NCI-H748 treated with DMSO at 0.1 percent for 48 hours (cell line): ENCODE measurements around the gene SPG21.

Experiments used
- DNase-seq: peaks from one replicate; lab custom pipeline; 2025; lab: John Stamatoyannopoulos, UW

SPG21 gene

GRCh38 chr15:64991536-64992135, 1.9 kb upstream of the SPG21 start:
- DNase-seq = no peak

- no peak for DNase-seq
These were observed 405 bp upstream of the SPG21 start for GRCh38 chr15:64990168-64990470.

- no peak for DNase-seq
These were observed 2.6 kb downstream of the SPG21 start for GRCh38 chr15:64987136-64987535.

DNA sequence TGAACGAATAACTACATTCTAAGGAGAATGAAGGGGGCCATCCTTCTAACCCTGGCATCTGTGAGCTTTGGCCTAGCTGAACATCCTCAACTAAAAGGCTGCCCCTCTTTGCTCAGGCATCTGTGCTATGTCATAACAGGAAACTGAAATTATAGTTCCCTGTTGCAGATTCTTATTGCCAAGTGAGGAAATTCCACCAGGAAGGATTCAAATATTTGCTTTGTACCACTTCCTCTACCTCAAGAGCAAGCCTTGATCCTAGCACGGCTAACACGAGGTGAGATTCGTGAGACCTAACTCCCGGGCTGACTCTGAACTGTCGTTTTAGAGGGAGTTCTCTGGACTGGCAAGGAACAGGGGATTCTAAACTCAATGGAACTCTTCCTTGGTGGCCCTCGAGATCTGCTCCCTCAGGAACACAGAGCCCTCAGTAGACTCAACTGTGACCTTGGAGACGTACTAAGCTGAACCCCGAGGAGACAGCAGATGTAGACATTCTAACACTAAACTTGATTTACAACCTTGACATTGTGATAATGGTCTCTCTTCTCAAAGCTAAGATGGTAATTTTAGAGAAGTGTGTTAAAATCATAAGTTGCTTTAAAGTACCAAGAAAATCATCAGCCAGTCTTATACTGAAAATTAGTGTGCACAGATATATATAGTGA, 4.2 kb downstream of the SPG21 start:
- no peak for DNase-seq

DNA sequence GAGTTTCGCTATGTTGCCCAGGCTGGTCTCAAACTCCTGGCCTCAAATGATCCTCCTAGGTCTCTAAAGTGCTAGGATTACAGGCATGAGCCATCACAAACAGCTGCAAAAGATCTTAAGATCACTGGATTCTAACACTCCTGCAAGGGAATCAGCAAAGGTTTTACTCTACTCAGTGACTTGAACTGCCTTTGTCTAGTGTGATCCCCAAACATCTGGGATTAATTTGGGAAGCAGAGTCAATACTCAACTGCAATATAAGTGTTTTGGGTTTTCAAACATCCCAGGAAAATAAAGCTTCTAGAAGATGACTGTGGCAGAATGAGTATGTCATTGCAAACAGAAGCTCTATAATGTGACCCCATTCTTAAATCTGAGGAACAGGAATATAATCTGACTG, 7.2 kb downstream of the SPG21 start:
- no peak for DNase-seq

DNA sequence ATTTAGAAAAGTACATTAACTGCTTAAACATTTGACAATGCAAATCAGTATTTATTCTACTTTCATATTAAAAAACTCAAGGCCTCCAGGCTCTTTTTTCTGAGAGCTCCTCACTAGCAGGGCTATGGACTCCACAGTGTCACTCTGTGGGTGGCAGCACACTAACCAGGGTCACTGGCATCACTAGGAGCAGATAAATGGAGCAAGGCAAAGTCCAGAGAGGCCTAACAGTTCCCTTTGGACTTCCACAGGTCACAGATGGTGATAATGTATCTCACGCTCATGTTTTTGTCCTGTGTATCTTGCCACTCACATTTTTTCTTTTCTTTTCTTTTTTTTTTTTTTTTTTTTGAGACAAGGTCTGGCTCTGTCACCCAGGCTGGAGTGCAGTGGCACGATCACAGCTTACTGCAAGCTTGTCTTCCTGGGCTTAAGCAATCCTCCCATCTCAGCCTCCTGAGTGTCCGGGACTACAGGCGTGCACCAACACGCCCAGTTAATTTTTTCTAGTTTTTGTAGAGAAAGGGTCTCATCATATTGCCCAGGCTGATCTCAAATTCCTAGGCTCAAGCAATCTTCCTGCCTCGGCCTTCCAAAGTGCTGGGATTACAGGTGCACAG, 7.8 kb downstream of the SPG21 start:
- no peak for DNase-seq

DNA sequence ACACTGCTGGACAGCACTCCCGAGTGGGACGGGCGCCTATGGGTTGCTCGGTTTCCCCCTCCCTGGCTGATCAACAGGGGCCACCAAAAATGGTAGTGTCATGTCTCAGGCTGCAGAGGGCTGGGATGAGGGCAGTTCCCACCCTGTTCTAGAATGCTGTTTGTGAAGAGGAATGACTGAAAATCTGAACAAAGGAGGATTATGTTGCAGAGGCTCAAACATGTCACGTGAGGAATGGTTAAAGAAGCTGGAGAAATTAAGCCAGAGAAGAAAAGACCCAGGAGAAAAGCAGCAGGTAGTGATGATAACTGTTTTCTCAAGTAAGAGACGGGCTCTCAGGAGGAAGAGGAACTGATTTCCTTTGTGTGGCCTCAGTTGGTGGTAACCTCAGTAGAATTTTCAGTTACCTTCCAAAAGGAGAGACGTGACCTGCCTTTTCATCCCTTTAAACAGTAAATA, 10.4 kb downstream of the SPG21 start:
- no peak for DNase-seq

- no peak for DNase-seq
These were observed 14.3 kb downstream of the SPG21 start for GRCh38 chr15:64975390-64975789.

GRCh38 chr15:64970698-64971097, 19.0 kb downstream of the SPG21 start:
- DNase-seq = no peak

DNA sequence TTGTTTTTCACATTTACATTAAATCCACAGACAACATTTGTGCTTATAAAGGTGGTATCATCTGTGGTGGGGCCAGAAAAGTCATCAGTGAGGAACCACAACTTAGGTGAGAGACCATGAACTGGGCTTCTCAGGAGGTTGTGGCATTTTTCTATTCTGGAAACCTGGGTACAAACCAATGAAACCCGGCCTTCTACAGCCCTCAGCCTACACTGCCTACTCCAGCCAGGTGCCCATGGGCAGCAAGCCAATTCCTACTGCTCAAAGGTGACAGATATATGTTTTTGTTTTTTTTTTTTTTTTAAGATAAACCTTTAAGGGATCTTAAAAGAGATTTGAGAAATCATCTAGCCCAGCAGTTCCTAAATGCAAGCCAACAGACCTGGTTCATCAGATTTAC, 20.3 kb downstream of the SPG21 start:
- DNase-seq = no peak

DNA sequence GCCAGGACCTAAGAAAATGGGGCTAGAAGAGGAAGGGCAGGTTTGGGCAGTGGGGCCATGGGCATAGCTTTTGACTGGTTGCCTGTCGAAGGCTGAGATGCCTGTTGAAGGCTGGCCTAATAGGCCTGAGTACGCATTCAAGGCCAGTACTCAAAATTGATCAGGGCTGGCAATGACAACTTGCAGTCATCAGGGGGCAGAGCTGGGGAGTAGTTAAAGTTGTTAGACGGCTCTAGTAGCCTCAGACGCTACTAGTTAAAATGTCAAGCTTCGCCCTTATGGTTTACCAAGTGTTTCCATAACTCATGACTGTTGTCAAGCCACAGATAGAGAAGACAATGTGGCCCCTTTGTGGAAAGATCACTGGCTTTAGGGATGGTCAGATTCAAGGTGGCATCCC, 28.7 kb downstream of the SPG21 start:
- no peak for DNase-seq

DNA sequence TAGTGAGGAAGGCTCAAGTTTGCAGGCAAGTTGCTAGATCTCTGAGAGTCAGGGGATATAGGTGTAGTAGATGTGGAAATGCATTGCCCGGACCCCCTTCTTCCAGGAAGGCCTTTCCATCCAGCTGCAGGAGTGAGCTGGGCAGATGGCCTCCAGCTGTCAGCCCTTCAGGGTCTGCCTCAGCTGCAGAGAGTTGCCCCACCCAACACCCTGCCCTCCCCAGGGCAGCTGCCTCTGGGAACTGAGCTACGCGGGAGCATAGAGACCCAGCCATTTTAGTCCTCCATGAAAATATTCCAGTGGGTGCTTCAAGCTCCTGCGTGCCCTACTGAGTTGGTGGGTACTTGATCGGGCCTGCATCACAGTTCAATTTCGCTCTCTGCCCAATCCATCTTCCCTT, 29.6 kb downstream of the SPG21 start:
- no peak for DNase-seq

- DNase-seq = no peak
These were observed 30.6 kb downstream of the SPG21 start for GRCh38 chr15:64959128-64959527.

DNA sequence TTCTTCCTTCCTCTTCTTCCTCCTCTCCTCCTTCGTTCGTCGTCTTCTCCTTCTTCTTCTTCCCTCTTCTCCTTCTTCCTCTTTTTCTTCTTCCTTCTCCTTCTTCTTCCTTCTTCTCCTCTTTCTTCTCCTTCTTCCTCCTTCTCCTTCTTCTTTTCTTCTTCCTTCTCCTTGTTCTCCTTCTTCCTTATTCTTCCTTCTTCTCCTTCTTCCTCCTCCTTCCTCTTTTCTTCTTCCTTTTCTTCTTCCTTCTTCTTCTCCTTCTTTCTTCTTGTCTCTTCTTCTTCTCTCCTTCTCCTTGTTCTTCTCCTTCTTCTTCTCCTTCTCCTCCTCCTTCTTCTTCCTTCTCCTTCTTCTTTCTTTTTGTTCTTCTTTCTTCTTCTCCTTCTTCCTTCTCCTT, 35.3 kb downstream of the SPG21 start:
- DNase-seq = no peak

DNA sequence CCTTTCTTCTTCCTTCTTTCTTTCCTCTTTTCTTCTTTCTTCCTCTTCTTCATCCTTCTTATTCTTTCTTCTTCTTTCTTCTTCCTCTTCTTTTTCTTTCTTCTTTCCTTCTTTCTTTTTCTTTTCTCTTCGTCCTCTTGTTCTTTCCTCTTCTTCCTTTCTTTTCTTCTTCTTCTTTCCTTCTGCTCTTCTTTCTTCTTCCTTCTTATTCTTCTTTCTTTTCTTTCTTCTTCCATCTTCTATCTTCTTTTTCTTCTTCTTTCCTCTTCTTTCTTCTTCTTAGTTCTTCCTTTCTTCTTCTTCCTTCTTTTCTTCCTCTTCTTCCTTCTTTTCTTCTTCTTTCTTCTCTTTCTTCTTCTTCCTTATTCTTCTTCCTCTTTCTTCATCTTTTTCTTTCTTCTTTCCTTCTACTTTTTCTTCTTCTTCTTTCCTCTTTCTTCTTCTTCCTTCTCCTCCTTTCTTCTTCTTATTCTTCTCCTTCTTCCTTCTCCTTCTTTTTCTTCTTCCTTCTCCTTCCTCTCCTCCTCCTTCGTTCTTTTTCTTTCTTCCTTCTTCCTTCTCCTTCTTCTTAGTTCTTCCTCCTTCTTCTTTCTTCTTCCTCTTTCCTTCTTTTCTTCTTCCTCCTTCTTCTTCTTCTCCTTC, 37.8 kb downstream of the SPG21 start:
- no peak for DNase-seq

DNA sequence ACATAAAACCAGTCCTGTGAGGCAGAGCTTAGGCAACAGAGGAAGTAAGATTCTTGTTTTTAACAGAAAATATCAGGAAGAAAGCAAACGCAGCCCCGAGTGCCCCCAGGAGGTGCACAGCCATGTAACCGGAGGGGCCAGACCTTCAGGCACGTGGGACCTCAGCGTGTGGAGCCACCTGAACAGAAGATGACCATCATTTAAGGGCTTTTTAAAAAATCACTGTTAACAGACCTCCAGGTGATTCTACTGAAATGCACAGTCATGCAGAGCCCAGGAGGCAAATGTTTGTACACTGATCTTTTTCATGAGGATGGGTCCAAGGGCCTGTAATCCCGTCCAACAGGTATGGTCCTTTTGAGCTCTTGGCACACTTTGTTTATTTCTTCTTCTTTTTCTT, 38.8 kb downstream of the SPG21 start:
- DNase-seq = no peak

GRCh38 chr15:64949383-64950186, 40.1 kb downstream of the SPG21 start:
- DNase-seq = no peak

DNA sequence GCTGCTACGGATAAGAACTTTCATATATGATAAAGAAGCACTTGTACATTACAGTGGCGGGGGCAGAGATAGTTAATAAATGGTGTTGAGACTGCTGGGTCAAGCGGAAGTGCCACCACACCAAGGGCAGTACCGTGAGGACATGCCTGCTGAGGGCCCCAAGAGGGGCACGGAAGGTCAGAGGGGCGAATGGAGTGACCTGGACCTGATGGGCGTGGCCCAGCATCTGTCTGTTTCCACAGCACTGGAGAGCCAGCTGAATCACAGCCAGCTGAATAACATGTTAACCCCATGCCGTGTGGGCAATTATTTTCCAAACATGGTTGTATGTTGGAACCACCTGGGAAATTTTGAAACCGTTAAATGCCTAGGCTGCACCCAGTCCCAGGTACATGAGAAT, 40.8 kb downstream of the SPG21 start:
- DNase-seq = no peak

- no peak for DNase-seq
These were observed 42.5 kb downstream of the SPG21 start for GRCh38 chr15:64947211-64947610.

DNA sequence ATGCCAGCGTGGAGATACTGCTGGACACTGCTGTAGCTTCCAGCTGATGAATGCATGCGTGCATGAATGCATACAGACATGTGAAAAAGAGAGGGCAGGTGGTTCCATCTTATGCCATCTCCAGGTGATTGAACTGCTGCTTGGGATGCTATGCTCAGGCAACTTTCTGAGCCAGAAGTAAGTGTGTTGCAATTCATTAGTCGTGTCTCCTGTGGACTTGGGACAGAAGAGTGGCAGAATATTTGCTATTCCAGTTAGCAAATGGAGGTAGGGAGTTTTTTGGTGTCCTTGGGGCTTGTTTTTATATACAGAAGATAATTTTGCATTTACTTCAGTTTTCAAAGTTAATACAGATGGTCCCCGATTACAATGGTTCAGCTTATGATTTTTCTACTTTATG, 44.8 kb downstream of the SPG21 start:
- DNase-seq = no peak

- no peak for DNase-seq
These were observed 46.0 kb downstream of the SPG21 start for GRCh38 chr15:64943512-64944225.

DNA sequence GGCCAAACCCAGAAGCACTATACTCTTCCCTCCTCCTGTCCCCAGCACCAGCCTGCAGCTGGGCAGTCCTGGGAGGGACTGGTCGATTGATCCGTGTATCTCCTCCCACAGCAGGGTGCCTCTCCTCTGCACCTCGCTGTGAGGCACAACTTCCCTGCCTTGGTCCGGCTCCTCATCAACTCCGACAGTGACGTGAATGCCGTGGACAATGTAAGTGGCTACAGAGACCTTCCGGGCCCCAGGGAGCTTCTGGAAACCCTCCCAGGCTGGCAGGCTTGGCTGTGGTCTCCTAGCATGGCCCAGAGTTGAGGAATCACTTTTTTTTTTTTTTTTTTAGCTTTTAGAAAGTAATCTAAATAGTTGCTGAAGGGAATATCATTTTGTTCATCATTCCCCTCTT, 47.4 kb downstream of the SPG21 start:
- DNase-seq = no peak
